ENCODE measurements around the gene VAT1L.

The VAT1L gene, protein sequence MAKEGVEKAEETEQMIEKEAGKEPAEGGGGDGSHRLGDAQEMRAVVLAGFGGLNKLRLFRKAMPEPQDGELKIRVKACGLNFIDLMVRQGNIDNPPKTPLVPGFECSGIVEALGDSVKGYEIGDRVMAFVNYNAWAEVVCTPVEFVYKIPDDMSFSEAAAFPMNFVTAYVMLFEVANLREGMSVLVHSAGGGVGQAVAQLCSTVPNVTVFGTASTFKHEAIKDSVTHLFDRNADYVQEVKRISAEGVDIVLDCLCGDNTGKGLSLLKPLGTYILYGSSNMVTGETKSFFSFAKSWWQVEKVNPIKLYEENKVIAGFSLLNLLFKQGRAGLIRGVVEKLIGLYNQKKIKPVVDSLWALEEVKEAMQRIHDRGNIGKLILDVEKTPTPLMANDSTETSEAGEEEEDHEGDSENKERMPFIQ

DNA sequence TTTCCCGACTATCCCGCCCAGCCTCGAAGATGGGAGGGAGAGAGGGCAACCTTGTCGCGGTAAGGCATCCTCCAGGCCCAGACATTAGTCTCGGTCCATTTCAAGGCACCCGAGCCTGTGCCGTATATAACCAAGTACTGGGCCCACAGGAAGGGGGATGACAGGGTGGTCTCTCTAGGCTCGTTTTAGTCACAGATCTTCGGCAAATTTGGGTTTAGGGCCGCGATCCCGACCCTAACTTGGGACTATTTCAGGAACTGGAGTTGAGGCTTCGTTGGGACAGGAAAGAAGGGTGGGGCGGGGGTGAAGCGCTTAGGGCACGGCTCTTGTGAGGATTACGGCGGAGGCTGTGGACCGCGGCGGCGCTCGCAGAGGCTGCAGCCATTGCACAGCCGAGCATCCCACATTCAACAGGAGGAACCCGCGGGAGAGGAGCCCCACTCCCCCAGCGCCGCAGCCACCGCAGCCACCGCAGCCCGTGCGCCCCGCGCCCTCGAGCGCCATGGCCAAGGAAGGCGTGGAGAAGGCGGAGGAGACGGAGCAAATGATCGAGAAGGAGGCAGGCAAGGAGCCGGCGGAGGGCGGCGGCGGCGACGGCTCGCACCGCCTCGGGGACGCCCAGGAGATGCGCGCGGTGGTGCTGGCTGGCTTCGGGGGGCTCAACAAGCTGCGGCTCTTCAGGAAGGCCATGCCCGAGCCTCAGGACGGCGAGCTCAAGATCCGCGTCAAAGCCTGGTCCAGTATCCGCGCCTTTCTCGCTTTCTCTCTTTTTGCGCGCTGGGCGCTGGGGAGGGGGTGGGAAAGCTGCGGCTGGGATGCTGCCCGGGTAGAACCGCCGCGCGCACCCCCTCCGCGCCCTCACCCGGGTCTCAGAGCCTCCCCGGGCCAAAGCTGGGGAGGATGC is at the start of gene VAT1L:
Gene VAT1L (plus strand): TSS at position 384 of the 904 bp plus-strand sequence. CDS start 119 bp downstream, at position 503.
- in situ Hi-C loops (cut with HindIII; ENCODE audit: low sequenced_read_pairs): no loop called here

DNA sequence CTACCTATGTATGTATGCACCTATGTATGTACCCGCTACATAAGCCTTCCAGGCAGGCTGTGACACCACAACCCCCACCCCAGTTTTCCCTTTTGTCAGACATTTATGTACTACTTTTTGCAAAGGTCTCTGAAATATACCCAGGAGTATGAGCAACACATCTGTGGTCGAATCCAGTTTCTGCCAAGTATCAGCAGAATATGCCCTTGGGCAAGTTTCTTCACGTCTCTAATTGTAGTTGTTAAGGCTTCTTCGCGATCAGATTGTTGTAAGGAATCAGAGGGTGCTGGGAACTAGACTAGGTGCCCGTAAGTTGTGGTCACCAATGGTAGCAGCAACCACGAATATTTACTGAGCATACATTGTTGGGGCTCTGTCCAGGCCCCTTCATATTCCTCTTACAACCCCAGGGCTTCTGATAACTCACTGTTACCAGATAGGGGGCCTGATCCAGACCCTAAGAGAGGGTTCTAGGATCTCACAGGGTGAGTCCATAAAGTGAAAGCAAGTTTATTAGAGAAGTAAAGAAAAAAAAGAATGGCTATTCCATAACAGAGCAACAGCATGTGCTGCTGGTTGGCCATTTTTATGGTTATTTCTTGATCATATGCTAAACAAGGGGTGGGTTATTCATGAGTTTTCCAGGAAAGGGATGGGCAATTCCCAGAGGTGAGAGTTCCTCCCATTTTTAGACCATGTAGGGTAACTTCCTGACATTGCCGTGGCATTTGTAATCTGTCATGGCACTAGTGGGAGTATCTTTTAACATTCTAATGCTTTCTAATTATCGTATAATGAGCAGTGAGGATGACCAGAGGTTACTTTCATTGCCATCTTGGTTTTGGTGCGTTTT is 49.4 kb upstream of the VAT1L start:
- in situ Hi-C loops (cut with HindIII; ENCODE audit: low sequenced_read_pairs): no loop called here

DNA sequence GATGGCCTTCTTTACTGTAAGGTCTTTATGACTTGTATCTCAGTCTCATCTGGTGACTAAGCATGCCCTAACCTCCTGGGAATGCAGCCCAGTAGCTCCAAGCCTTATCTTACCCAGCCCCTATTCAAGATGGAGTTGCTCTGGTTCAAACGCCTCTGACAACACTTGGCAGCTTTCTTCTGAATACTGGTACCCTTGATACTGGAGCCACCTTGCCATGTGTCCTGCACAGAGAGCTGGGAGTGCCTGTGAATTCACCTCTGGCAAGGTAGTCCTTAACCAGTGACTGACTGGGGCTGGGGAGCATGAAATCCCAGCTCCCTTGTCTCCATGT is 48.8 kb upstream of the VAT1L start:
- in situ Hi-C loops (cut with HindIII; ENCODE audit: low sequenced_read_pairs): no loop called here

DNA sequence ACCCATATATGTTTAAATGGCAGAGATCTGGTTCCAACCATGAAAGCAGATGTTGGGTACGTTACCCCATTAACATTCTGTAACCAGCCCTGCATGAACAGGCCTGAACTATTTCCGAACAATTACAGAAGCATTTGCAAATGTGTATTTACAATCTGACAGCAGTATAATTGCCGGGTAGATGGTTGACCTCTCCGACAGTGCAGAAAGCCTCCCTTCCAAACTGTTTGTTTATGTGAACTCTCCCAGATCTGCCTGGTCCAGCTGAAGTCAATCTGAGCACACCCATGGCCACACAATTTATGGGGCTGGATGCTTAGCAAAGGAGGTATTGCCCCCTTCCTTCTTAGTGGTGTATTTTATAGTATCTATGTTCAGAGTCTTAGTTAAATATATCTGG is 44.2 kb upstream of the VAT1L start:
- in situ Hi-C loops (cut with HindIII; ENCODE audit: low sequenced_read_pairs): no loop called here

DNA sequence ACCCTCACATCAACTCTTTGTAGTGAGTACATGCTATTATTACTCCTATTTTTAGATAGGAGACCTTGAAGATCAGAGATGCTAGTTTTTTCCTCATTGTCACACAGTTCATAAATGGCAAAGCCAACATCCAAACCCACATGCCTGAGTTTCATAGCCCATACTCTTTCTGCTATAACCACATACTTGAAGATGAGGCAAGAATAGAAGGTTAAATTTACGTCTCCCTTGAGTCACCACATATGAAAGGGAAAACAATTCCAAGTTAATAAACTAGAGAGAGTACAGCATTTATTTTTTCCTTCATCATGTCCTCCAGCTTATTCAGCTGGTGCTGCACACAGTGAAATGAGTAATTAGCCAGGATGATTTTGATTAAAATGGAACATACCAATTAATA is 42.4 kb upstream of the VAT1L start:
- in situ Hi-C loops (cut with HindIII; ENCODE audit: low sequenced_read_pairs): no loop called here

DNA sequence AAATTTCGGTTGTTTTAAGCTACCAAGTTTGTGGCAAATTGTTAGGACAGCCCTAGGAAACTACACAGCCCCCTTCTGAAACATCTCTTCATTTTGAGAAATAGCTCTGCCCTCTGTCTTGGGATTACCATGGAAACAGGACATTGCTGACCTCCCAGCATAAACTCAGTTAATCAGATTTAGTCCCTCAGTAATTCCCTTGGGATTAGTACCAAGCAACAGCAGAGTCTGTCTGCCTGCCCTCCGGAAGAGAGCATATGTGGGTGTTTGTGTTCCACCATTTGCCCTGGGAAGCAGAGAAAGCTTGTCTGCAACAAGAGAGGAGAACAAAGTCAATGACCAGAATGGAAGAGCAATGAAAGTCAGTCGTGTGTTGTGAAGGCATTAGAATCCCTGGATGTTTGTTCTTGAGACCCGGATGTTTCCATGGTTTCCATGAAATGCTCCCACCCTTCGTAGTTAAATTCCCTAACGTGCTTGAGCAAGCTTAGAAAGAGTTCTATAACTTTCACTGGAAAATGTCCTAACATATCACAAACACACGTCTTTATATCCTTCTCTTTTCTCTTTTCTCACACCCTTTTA is 39.9 kb upstream of the VAT1L start:
- in situ Hi-C loops (cut with HindIII; ENCODE audit: low sequenced_read_pairs): no loop called here

DNA sequence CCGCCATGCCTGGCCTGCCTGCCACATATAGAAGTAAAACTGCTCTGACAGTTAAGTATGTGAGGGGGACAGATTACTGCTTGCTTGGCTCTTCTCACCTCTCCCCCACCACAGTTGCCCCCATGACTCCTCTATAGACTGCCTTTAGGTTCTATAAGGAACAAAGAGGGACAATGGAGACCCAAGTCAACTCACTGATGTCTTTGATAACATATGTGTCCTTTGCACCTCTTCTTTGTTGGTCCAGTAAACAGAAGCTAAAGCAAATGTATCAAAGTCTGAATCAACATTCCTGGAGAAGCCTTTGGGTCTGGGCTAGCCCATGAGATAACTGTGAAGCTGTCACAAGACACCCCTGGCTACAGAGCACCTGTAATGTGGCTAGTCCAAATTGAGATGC is 38.9 kb upstream of the VAT1L start:
- in situ Hi-C loops (cut with HindIII; ENCODE audit: low sequenced_read_pairs): no loop called here

DNA sequence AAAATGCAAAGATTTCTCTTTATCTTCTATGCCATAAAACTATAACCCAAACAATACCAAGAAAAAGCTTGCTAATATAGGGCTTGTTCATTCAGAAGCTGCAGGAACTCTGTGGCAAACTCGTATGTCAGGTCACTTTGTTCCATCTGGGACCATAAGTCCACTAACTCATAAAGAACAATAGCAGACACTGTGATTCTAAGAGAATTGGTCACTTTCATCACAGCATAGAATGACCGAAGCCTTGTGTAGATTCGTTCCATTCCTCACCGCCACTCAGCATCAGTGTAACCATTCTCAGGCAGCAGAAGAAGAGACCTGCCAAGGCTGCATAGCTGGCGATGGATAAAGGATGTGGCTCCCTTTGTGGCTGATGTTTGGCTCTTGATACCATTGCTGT is 30.3 kb upstream of the VAT1L start:
- in situ Hi-C loops (cut with HindIII; ENCODE audit: low sequenced_read_pairs): no loop called here

DNA sequence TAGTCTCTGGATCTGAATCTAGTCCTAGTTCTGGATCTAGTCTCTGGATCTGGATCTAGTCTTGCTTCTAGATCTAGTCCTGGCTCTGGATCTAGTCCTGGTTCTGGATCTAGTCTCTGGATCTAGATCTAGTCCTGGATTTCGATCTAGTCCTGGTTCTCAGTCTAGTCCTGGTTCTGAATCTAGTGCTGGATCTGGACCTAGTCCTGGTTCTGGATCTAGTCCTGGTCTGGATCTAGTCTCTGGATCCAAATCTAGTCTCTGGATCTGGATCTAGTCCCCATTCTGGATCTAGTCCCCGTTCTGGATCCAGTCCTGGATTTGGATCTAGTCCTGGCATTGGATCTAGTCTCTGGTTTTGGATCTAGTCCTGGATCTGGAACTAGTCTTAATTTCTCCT is 29.9 kb upstream of the VAT1L start:
- in situ Hi-C loops (cut with HindIII; ENCODE audit: low sequenced_read_pairs): no loop called here

DNA sequence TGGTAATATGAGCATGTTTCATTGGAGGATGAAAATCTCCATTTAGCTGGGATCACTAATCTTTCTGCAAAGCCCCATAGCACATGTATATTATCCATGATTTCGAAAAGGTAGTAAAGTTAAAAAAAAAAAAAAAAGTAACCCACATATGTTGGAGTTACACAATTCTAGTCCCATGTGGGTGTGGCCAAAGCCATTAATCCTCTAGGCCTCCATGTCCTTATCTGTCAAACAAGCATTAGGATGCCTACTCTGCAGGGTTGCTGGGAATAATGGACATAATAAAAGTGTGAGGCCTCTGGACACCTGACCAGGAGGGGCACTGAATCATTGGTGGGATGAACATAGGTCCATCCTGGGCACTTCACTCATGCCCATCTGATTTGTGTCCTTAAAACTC is 29.2 kb upstream of the VAT1L start:
- in situ Hi-C loops (cut with HindIII; ENCODE audit: low sequenced_read_pairs): no loop called here

DNA sequence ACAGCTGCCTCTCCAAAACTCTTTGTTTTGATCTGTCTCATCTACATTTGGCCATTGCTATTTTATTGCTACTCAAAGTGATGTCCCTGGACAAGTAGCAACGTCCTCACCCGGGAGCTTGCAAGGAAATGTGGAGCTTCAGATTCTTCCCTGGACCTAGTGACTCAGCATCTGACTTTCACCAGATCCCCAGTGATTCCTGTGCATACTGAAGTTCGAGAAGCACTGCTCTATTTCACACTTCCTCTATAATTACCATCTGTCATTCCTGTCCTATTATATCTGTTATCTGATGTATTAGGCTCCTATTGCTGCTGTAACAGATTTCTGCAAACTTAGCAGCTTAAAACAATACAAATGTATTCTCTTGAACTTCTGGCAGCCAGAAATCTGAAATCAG is 28.5 kb upstream of the VAT1L start:
- in situ Hi-C loops (cut with HindIII; ENCODE audit: low sequenced_read_pairs): no loop called here

DNA sequence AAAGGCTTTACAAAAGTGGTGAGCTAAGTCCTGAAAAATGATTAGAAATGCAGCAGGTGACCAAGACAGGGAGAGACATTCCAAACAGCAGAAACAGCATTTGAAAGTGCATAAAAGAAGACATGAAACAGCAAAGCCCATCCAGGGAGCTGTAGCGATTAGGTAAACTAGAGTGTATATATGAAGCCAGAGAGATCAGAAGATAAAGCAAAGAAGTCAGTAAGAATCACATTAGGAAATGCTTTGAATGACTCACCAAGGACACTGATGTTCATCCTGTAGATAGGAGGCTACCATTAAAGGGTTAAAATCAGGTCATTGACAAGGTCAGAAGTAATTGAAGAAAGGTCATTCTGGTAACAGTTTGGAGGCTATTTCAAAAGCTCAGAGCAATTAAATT is 27.6 kb upstream of the VAT1L start:
- in situ Hi-C loops (cut with HindIII; ENCODE audit: low sequenced_read_pairs): no loop called here

DNA sequence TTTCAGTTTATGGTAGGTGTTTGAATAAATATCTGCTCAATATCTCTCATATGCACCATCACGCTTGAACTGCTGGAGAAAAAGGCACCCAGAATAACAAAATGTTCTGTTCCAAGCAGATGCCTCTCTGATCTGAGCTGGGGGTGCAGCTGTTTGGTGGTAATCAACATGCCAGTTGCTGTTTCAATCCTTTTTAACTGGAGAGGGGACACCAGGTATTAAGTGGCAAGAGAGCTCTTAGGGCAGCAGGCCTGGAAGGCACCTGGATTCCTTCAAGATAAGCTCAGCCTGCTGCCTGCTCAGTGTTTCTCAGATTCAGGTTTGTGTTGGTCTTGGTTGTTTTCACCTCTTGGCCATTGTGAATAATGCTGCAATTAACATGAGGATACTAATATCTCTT is 27.2 kb upstream of the VAT1L start:
- in situ Hi-C loops (cut with HindIII; ENCODE audit: low sequenced_read_pairs): no loop called here

DNA sequence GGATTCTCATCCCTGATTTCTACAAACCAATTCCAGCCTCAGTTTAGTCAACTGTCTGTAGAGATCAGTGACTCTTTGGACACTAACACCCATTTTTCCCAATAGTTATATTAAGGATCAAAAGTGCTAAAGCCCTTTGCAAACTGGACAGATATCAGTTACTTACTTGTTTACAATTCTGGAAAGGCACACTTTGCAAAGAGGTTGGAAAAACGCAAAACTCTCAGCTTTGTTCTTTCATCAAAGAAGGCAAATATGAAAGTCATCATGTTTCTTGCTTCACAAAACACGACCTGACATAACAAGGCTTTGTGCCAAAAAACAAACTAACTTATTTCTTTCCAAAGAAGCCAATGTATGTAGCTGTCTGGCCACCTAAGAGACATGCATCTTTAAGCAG is 26.1 kb upstream of the VAT1L start:
- in situ Hi-C loops (cut with HindIII; ENCODE audit: low sequenced_read_pairs): no loop called here

DNA sequence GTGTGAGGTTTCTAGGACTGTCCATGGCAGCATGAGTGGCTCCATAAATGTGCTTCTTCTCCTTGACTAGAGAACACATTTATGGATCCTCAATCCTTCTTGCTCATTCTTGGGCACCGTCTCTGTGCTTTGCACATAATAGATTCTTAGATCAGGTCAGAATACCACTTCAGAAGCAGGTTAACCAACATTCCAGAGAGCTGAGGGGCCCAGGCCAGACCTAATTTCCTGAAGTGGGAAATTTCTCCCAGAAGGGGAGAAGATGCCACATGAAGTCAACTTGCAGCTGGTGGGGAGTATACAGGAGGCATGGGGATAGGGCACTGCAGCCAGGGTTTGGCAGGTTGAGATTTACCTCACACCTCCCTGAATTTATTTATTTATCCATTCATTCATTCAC is 24.4 kb upstream of the VAT1L start:
- in situ Hi-C loops (cut with HindIII; ENCODE audit: low sequenced_read_pairs): no loop called here

DNA sequence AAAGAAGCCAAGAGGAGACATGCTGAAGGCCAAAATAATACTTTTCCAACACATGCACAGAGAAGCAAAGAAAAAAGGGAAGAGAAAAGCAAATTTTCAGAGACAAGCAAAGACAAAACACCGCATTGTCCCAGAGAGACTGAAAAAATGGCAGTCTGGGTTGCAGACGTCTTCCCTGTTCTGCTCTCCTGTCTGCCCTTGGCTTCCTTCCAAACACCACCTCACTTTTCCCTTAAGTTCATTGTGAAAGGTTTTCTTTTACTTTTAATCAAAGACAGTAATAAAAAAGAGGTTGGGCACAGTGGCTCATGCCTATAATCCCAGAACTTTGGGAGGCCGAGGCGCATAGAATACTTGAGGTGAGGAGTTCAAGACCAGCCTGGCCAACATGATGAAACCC is 21.2 kb upstream of the VAT1L start:
- in situ Hi-C loops (cut with HindIII; ENCODE audit: low sequenced_read_pairs): no loop called here

DNA sequence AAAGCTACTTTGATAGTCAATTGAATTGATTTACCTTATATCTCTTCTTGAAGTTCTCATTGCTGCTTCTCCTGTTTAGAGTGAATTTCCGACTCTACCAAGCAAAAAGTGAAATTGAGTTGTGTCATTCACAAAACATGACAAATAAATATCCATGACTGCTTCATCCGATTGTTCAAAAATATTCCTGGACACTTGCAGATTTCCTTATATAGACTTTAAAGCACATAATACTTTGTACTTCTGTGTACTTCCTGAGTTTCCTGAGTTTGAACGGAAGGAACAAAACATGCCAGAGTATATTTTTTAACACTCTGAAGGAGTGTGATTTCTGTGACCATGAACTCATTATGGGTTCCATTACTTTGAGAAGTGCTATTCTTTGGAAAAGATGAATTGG is 20.5 kb upstream of the VAT1L start:
- in situ Hi-C loops (cut with HindIII; ENCODE audit: low sequenced_read_pairs): no loop called here

DNA sequence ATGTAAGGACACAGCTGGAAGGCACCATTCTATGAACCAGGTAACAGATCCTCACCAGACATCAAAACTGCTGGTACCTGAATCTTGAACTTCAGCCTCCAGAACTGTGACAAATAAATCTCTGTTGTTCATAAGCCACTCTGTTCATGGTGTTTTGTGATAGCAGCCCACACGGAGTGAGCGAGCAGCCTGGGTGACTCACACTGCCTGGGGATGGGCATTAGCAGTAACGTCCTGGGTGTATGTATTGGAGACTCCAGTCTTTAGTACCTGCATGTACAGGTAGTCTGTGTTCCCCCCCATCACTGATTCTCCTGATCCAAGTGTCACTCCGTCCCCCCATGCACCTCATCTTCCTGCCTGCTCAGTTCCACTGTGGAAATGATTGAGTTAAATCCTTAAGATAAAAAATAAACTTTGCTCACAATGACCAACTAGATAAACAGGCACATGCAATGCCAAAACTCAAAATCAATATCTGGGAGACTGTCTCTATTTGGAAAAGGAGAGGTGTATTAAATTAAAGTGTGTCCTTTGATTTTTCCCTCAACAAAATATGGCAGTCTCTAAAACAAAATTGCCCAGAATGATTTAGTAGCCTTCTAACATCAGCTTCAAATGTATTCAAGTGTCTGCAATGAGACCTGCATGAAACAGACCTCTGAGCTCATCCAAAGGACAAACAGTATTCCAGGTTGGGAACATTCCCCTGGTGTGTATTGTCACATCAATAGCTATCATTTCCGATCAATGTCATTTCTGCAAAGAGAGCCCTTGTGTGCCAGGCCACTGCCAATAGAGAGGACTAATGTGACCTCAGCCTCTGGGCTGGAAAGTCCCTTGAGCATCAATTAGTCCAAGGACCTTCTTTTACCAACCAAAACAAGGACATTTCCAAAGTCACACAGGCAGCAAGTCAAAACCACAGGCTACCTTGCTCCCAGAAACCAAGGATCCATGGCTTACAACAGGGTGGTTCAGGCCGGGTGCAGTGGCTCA is 12.2 kb upstream of the VAT1L start:
- in situ Hi-C loops (cut with HindIII; ENCODE audit: low sequenced_read_pairs): no loop called here

DNA sequence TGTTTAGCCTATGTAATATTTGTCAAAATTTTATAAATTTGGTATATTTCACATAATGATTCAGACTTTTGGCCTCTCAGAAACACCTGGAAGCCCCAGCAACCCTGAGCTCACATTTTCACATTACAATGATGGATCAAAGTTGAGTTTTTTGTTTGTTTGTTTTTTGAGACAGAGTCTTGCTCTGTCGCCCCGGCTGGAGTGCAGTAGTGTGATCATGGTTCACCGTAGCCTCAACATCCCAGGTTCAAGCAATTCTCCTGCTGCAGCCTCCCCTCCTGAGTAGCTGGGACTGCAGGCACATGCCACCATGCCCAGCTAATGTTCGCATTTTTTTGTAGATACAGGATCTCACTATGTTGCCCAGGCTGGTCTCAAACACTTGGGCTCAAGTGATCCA is 10.6 kb upstream of the VAT1L start:
- in situ Hi-C loops (cut with HindIII; ENCODE audit: low sequenced_read_pairs): no loop called here

DNA sequence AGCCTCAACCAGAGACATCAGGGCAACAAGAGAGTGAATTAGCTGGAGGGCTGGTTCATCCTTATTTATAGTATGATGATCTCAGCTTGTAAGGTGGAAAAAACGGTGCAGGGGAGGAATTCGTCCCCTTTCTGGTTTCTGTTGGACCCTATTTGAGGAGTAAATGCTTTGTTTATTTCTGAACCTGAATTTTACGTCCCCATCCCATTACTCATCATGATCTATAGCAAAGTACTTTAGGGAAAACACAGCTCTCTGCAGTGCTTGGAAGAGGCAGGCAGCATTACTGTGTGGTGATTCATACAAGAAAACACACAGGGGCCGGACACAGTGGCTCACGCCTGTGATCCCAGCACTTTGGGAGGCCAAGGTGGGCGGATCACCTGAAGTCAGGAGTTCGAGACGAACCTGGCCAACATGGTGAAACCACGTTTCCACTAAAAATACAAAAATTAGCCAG is 8.0 kb upstream of the VAT1L start:
- in situ Hi-C loops (cut with HindIII; ENCODE audit: low sequenced_read_pairs): no loop called here

Data from DLD1 (cell line).